Heart left ventricle (tissue), 16 donors: ENCODE results near the gene MCHR1. TPM values are rescaled to one million over a fixed set of nuclear protein-coding genes. Genes with fewer than 3 reads are reported as not detected.

Experiments used
- ATAC-seq, 4 donors: fragments of 200-7000 bp; cut with Tn5 transposase; one replicate each; pipeline ENCODE4 v1.9.1; 2020 to 2022; ENCODE audit warnings: moderate library complexity in 4 of 4, mild to moderate bottlenecking in 3 of 4, moderate number of reproducible peaks in 1 of 4
- DNase-seq, 5 donors: peaks; one replicate each; pipeline ENCODE4 v3.0.0-alpha.2; 2020
- H3K27ac ChIP-seq, 12 donors: fragments of 200-600 bp; sonication (generic) in 4 of 12; one replicate each; pipeline versions ENCODE4 v1.5.0 to v1.8.0; 2016 to 2022; ENCODE audit warnings: mild to moderate bottlenecking in 2 of 12
- H3K27me3 ChIP-seq, 9 donors: fragments of 200-600 bp; sonication (generic) in 2 of 9; one replicate each; pipeline versions ENCODE4 v1.5.1 to v1.8.0; 2016 to 2022; ENCODE audit warnings: mild to moderate bottlenecking in 3 of 9
- H3K36me3 ChIP-seq, 9 donors: fragments of 200-600 bp; sonication (generic) in 2 of 9; one replicate each; pipeline versions ENCODE4 v1.5.0 to v1.8.0; 2018 to 2022; ENCODE audit warnings: mild to moderate bottlenecking in 2 of 9
- H3K4me1 ChIP-seq, 12 donors: fragments of 200-600 bp; sonication (generic) in 4 of 12; one replicate each; pipeline versions ENCODE4 v1.5.0 to v1.8.0; 2016 to 2022; ENCODE audit warnings: mild to moderate bottlenecking in 3 of 12
- H3K4me3 ChIP-seq, 12 donors: fragments of 200-600 bp; sonication (generic) in 4 of 12; one replicate each; pipeline versions ENCODE4 v1.5.0 to v1.8.0; 2017 to 2022; ENCODE audit warnings: mild to moderate bottlenecking in 9 of 12, moderate library complexity in 4 of 12
- H3K9me3 ChIP-seq, 12 donors: fragments of 200-600 bp; sonication (generic) in 4 of 12; one replicate each; pipeline versions ENCODE4 v1.5.0 to v1.8.0; 2016 to 2022; ENCODE audit warnings: mild to moderate bottlenecking in 1 of 12
- POLR2A ChIP-seq, 2 donors: fragments of 450-650 bp; IDR thresholded peaks; one replicate each; pipeline ENCODE4 v1.6.1; 2017; ENCODE audit warnings: antibody characterized with exemption in 2 of 2, mild to moderate bottlenecking in 2 of 2, moderate library complexity in 2 of 2
- WGBS, 4 donors: extraction: QIAGEN DNeasy Blood & Tissue Kit in 2 of 4; methylation state at CpG; one replicate each; pipeline versions ENCODE4 v1.1.5 to v1.1.7; 2013 to 2018; 5-methylcytosine and 5-hydroxymethylcytosine counted together
- intact Hi-C, 10 donors: fragments of 100-400 bp; cut with DNase I; formaldehyde crosslinking; loops; one replicate each; pipeline versions ENCODE4 v1.11.1 to v1.14.2; 2022
- polyA plus RNA-seq, 2 donors: library from polyadenylated mRNA; stranded (reverse); fragments of 200-250 nt; gene quantifications; one replicate each; pipeline ENCODE4 v1.2.3, GENCODE V29; 2013
- total RNA-seq, 9 donors: library from RNA; depleted of rRNA in 2 of 9; stranded (reverse); fragments of >200 nt in 2 of 9; fragmentation: NEBNext Ultra II Directional in 3 of 9; extraction: Animal tissue kit (Norgen Biotek cat#: 25700) in 3 of 9; gene quantifications; one replicate each; pipeline versions ENCODE4 v1.1.0 to v1.2.4, GENCODE V29; 2016 to 2023
- TF ChIP-seq, protein P1 (sequence below), 12 donors: fragments of 200-600 bp; sonication (generic) in 4 of 12; IDR thresholded peaks; one replicate each; pipeline versions ENCODE4 v1.5.0 to v1.8.0; 2018 to 2022; ENCODE audit warnings: antibody characterized with exemption in 12 of 12, mild to moderate bottlenecking in 5 of 12
- donor health status: ischemic (EF 13 %, LVEDD 7.1; RV severe dilation, severe dysfunction).
- donor health status: healthy with polysubstance abuse.
- donor health status: DM: no; HTN: yes; CAD: no.
- donor health status: DM: no; HTN: no; CAD: no.
- donor health status: ischemic (EF 25% LVEDD 6.9; RV normal size, moderate dysfunction).
- donor health status: ischemic (EF 25% LVEDD 5.7; RV mildly dilated, moderate dysfunction).
- donor health status: healthy.
- donor health status: DM: yes; HTN: yes; CAD: no.
- donor health status: ischemic (EF 35%, LVEDD 5.7; RV mildly dilated, moderate dysfunction).
- donor health status: nonischemic (EF 11% LVEDD 7.7; RV severe dilation, severe dysfunction).
- donor health status: DM: yes; HTN: yes; CAD: no.
- donor health status: PGD.
- donor health status: ischemic (EF 29% LVEDD 5.4; RV normal size, mild dysfunction).
- donor health status: nonischemic (EF 23%, LVEDD 6.1; RV moderate dilation, normal function).

The MCHR1 gene
- total and polyA plus RNA-seq, 11 donors, result 0.09 to 0.96 (median 0.35) TPM; not detected in 4

DNA sequence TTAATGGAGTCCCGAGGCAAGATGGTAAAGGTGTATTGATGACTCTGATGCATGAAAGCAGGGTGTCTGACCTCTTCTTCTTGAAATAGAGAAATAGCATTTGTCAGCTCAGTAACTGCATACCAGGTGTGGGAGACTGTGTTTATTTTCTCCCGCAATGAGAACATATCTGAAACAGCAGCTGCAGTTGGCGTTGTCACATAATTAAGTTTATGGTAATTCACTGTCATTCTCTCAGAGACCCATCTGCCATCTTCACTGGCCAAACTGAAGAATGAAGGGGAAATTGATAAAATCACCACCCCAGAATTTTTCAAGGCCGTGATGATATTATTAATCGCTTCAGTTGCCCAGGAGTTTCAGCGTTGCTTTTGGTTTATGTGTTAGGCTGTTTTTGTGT is 20.1 kb upstream of the MCHR1 start:
- intact Hi-C loops, result no loop called here
- Histone ChIP-seq H3K4me3 (no peak overlapping the region), H3K9me3 (no peaks in the 10 kb centered on the region), H3K36me3 (no peaks in the 10 kb centered on the region), H3K27me3 (no peaks in the 10 kb centered on the region), H3K27ac (no peak overlapping the region), H3K4me1 (peaks cover 0 to 14% (median 11%) of the 10 kb centered on the region in 12 donors)
- ATAC-seq (no peak), DNase-seq (no peak)
- 84 to 96% (median 95%) methylated on average over 6 of the region's 6 CpGs for WGBS, 4 donors
- TF ChIP-seq, protein P1, sequence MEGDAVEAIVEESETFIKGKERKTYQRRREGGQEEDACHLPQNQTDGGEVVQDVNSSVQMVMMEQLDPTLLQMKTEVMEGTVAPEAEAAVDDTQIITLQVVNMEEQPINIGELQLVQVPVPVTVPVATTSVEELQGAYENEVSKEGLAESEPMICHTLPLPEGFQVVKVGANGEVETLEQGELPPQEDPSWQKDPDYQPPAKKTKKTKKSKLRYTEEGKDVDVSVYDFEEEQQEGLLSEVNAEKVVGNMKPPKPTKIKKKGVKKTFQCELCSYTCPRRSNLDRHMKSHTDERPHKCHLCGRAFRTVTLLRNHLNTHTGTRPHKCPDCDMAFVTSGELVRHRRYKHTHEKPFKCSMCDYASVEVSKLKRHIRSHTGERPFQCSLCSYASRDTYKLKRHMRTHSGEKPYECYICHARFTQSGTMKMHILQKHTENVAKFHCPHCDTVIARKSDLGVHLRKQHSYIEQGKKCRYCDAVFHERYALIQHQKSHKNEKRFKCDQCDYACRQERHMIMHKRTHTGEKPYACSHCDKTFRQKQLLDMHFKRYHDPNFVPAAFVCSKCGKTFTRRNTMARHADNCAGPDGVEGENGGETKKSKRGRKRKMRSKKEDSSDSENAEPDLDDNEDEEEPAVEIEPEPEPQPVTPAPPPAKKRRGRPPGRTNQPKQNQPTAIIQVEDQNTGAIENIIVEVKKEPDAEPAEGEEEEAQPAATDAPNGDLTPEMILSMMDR (IDR thresholded peaks at IDR 0.05), result no peak
- TF ChIP-seq POLR2A (IDR thresholded peaks at IDR 0.05), result no peak

DNA sequence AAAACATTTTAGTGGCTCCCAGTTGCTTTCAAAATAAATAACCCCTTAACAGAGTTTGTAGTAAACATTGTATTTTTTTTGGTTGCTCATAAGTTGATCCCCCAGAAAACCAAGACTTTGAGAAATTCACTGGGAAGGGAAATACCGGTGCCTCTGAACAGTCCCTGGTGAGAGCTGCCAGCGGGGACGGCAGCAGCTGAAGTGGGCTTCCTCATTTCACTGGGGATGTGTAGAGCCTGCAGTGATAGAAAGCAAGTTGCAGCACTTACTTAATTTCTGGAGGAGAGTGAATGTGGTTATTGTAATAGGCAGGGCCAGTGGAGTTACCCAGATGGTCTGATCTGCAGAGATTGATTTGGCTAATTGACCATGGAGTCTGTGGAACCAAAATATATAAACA is 18.6 kb upstream of the MCHR1 start:
- peaks cover 0 to 14% (median 11%) of the 10 kb centered on the region in 12 donors for H3K4me1 ChIP-seq
- no peak overlapping the region for H3K27ac ChIP-seq
- no peak for DNase-seq
- no peaks in the 10 kb centered on the region for H3K36me3 ChIP-seq
- H3K4me3 ChIP-seq, result no peak overlapping the region
- H3K27me3 ChIP-seq, result no peaks in the 10 kb centered on the region
- H3K9me3 ChIP-seq, result no peaks in the 10 kb centered on the region
- no peak for TF ChIP-seq POLR2A (IDR thresholded peaks at IDR 0.05)
- TF ChIP-seq, protein P1 (IDR thresholded peaks at IDR 0.05), result no peak
- ATAC-seq, result no peak
- 77 to 86% (median 82%) methylated on average over 3 of the region's 3 CpGs for WGBS, 4 donors
- intact Hi-C loops, result no loop called here

DNA sequence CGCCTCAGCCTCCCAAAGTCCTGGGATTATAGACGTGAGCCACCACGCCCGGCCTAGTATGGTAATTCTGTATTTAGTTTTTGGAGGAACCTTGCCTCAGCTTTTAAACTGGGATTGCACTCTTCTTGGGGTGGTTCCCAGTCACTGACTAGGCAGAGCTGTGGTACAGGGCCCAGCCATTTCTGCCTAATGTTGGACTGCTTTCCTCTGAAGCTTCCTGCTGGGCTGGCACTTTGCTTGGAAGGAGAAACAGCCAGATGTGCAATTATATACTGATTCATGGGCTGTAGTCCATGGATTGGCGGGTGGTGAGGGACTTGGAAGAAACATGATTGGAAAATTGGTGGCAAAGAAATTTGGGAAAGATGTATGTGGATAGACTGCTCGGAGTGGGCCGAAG is 17.6 kb upstream of the MCHR1 start:
- DNase-seq (no peak), ATAC-seq (no peak)
- Histone ChIP-seq H3K4me1 (peaks cover 0 to 24% (median 19%) of the 10 kb centered on the region in 12 donors), H3K36me3 (no peaks in the 10 kb centered on the region), H3K4me3 (no peak overlapping the region), H3K27ac (no peak overlapping the region), H3K9me3 (no peaks in the 10 kb centered on the region), H3K27me3 (no peaks in the 10 kb centered on the region)
- no peak for TF ChIP-seq POLR2A (IDR thresholded peaks at IDR 0.05)
- TF ChIP-seq, protein P1 (IDR thresholded peaks at IDR 0.05), result no peak
- WGBS, 4 donors, result 85 to 97% (median 96%) methylated on average over 7 of the region's 7 CpGs
- intact Hi-C loops, result no loop called here

DNA sequence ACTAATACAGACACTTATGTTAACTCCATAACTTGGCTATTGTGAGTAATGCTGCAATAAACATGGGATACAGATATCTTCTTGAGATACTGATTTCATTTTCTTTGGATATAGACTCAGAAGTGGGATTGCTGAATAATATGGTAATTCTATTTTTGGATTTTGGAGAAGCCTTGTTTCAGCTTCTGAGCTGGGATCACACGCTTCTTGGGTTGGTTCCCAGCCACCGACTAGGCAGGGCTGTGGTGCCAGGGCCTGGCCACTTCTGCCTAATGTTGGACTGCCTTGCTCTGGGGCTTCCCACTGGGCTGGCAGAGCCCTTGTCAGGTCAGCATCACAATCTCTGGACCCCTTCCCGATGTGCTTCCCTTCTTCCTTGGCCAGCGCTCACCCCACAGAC is 14.0 kb upstream of the MCHR1 start:
- Histone ChIP-seq H3K4me3 (no peak overlapping the region), H3K9me3 (peaks cover 0 to 8% (median 0%) of the 10 kb centered on the region in 12 donors), H3K27me3 (no peaks in the 10 kb centered on the region), H3K27ac (peak overlapping the region; percentile 52 to 87 (median 76)), H3K4me1 (peaks cover 0 to 41% (median 27%) of the 10 kb centered on the region in 12 donors), H3K36me3 (no peaks in the 10 kb centered on the region)
- DNase-seq (peak; percentile 74 to 89 (median 76)), ATAC-seq (peak; percentile 88 to 92 (median 90))
- 29 to 36% (median 33%) methylated on average over 4 of the region's 4 CpGs for WGBS, 4 donors
- intact Hi-C loops, result no loop called here
- TF ChIP-seq POLR2A (IDR thresholded peaks at IDR 0.05), result no peak
- TF ChIP-seq, protein P1 (IDR thresholded peaks at IDR 0.05), result no peak
